Activated gamma-delta T cell treated with Interleukin-2 at 50 U/mL for 16 hours (primary cell): Measurements from ENCODE around the gene SPRED1.
A peak's percentile ranks its signal among the peaks of the same experiment; 100 is the strongest.

Source experiments
- DNase-seq: peaks from one replicate; pipeline ENCODE4 v3.0.0-alpha.2; 2020

The SPRED1 gene

DNA sequence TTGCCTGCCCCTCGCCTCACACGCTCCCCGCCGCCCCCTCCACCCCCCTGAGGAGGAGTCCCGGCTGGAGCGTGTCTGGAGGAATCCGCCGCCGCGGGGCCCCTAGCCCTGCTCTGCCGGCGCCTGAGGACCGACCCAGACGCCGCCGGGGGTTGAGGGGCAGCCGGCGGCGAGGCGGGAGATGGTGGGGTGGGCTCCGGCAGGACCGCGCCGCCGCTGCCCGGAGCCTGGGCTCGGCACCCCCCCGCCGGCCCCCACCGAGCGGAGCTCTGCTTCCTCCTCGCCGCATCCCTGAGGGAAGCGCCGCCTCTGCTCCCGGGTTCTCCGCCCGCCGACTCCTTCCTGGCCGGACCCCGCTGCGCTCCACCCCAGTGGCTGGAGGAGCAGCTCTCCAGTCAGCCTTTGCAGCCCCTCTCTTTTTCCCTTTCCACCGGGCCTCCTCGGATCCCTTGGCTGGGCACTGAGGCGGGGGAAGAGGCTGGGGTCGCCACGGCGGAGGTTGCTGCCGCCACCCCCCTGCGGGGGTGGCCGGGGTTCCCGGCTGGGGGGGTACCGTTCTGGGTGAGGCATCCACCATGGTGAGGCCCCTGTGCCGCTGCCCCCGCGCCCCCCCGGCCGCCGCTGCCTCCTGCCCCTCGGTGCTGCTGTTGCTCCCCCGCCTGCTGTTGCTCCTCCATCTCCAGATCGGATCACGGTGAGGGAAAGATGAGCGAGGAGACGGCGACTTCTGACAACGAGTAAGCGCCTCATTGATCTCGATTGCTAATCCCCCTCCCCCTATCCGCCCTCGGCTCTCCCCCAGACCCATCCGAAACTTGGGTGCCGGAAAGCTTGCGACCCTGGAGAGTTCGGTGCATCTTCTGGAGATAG is at the start of gene SPRED1:
Gene SPRED1 (plus strand): TSS at position 356 of the 870 bp plus-strand sequence. CDS start 350 bp downstream, at position 706.
- DNase-seq, result peak; percentile 9

GRCh38 chr15:38205526-38206272 is 46.9 kb upstream of the SPRED1 start:
- DNase-seq, result no peak

DNA sequence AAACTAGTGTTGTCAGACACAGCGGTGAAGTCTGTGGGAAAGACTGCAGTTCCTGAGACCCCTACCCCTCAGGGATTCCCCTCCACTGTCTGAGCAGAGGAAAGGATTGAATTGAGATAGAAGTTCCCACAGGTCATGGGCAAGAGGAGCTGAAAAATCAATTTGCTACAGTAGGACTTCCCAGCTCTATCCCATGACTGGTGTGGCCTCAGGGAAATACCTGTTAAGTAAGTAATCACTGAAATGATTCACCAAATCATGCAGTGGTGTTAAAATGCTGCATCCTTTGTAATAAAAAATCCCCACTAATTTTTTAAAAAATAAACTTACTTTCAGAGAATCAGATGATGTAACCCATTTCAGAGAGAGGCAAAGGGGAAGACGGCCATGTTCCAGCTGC is 45.0 kb upstream of the SPRED1 start:
- DNase-seq, result no peak

DNA sequence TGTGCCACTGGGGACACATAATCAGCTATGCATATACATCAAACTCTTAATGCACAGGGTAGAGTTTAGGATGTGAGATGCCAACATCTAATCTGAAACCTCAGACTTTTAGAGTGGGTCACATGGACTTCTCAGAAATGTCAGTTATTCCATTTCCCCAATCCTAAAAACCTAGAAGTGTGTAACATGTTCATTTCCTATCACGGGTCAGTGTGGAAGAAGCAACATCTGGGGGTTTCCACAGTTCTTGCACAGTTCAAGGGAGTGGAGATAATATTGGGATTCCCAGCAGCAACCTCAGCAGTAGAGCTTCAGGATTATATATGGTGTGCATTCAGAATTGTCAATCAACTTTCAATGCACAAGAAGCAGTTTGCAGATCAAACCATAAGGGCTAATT is 44.4 kb upstream of the SPRED1 start:
- DNase-seq, result no peak

- no peak for DNase-seq
Measured at GRCh38 chr15:38208779-38209178, 43.9 kb upstream of the SPRED1 start.

- DNase-seq, result no peak
Measured at GRCh38 chr15:38211249-38211648, 41.4 kb upstream of the SPRED1 start.

DNA sequence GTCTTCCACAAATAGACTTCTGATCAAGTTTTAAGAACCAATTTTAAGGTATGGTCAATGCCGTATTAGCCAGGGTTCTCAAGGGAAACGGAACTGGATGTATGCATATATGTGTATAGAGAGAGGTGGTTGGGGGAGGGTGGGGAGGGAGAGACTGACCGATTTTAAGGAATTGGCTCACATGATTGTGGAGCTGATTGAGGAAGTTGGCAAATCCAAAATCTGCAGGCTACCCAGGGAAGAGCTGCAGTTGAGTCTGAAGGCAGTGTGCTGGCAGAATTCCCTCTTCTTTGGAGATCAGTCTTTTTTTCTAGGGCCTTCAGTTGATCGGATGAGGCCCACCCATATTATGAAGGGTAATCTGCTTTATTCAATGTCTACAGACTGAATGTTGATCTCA is 40.8 kb upstream of the SPRED1 start:
- DNase-seq, result no peak

- no peak for DNase-seq
Measured at GRCh38 chr15:38212729-38213351, 39.8 kb upstream of the SPRED1 start.

GRCh38 chr15:38213356-38213755 is 39.3 kb upstream of the SPRED1 start:
- DNase-seq, result no peak

DNA sequence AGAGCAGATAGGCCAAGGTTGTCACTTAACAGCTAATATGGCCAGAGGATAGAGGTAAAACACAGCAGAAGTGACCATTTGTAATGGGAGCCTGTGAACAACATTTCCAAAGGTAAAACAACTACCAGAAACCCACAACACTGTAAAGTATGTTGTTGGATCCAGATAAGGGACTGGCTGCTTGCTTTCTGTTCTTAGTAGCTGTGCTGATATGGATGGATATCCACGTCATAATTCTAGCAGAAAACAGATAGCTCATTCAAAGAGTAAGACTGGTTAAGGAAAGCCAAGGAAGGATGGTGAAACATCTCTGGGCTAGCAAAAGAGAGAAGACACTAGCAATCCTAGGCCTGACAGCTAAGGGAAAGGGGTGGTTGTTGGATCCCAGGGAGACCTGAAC is 36.9 kb upstream of the SPRED1 start:
- no peak for DNase-seq

DNA sequence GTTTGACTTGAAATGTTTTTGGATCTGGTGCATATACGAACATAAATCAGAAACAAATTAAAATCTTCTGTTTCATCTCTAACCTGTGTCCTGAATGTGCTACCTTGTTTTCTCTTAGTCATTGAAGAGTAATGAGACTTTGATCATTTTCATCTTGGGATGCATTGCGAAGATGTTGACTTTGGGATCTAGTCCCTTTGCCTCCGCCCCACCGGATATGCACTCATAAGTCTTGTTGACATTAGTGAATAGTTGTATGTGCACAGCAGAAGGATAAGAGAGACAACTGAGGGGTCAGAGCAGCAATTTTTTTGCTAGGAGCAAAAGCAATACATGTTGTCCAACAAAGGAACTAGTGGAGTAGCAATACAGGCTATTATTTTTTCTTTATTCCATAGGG is 35.9 kb upstream of the SPRED1 start:
- DNase-seq, result no peak

- no peak for DNase-seq
Measured at GRCh38 chr15:38217191-38217595, 35.4 kb upstream of the SPRED1 start.

DNA sequence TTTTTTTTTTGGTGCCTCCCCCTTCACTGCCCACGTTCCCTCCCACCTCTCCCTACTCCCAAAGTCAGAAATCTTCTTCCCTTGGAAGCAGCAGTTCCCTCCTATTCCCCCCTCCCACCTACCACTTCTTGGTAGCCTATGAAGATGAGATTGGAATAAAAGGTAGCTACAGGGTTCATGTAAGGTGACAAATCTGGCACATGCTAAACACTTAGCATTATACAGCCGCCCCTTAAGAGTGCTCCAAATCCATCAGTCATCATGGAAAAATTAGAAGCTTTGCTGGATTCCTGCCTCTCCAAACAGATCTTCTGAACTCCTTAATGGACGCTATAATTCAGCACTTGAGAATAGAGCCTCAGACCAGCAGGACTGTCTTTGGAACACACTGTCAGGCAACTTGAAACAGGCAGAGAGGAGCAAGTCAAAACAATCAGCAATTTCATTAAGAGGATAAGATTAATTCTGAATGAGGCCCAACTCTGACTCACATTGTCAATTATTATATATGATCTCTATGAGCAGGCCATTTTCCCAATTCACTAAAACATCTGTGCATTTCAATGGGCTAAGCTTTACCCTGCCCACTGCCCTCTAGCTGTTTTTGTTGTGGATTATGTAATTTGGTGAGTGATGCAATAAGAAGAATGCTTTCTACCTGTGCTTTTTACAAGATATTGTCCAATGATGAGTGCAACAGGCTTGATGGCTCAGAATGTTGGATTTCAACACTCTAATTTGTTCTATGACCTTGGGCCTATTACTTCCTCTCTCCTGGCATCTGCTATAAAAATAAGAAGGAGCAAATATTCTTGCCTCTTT is 34.6 kb upstream of the SPRED1 start:
- no peak for DNase-seq

DNA sequence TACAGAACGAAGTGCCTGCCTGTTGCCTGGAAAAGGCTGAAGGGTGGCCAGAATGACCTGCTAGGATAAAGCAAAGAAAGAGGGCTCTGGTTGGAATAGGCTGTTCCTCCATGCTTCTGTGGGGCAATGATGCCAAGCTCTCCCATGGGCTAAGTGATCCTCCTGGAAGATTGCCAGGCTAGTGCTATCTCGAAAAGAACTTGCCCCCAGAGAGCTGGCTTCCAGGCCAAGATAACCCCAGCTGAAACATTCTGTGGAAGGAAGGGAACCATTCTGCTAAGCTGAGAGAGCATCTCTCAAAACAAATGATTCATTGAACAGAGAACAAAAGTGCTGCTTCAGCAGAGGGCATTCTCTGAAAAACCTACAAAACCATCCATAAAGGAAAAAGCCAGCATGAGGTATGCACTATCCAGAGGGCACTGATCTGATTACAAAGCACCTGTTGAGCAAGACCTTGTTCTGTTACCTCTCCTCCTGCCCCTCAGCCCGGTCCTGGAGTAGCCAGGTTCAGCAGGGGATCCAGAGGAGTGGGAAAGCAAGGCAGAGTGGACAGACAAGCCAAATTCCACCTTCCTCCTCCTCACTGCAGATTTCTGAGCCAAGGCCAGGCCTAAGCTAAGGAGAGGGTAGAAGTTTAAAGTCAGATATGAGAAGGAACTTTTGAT is 31.9 kb upstream of the SPRED1 start:
- no peak for DNase-seq

DNA sequence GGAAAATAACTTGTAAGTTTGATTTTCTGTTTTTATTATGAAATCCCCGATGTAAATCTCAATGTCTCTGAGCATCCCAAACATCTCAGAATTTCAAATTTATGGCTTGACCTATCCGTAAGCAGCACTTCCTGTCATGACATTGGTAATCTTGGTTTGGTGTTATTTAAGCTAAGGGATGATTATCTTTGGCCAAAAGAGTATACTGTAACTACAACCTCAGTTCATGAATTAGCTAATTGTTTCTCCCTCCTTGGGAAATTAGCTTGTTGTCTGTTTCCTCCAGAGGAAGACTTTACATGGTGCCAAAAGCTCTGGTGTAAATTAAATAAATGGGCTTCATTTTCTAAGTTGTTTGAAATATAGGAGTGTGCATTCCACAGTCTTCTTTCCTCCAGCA is 28.1 kb upstream of the SPRED1 start:
- DNase-seq, result no peak

DNA sequence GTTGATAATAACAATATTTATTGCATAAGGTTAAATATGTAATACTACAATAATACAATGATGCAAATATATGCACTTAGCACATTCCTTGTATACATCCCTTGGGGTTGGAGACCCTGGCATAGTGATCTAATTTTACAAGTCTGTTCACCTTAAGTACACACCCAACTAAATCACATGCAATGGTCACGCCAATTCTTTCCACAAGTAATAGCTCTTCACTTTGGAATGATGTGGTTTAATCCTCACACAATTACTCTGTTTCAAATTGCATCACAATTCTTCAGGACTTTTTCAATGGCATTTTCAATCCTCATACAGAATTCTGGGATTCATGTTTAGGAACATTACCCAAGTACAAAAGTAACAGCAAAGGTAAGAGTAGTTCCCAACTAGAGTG is 27.3 kb upstream of the SPRED1 start:
- DNase-seq, result no peak

DNA sequence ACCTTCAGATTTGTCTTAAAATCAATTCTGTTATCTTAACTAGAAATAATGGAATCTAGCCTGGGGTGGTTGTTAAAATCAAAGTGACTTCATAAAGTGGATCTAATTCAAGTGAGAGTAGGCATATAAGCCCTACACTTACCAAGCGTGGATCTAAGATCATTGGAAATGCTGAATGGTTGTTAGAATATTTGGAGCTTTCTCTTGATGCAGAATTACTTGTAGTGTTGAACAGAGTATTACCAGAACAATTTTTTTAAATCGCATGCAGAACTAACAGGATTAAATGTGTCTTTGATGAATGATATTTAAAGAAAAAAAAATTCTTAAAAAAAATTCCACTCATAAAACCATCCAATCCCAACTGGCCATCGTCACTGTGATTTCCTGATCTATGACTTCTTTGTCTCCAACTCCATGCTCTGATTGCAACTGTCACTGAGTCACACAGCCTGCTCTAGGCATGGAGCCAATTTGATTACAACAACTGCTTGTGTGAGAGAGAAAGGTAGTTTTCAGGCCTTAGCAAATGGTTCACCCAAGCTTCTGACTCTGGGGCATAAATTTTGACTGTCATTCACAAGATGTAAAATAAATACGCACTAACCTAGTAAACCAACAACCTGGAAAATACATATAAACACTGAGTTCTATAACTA is 25.9 kb upstream of the SPRED1 start:
- DNase-seq, result no peak

DNA sequence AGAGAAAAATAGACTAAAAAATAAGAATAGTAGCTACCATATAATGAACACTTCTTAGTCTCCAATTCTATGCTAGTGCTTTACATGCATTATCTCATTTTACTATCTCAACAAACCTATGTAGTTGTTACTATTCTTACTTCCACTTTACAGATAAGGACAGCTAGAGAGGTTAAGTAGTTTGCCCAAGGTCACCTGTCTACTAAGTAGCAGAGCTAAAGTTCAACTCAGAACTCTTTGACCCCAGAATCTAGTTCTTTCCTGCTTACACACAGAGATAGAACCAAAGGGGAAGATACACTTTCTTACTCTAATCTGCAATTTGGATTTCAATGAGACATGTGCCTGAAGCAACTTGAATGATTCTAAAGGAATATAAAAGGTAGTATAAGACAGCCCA is 24.7 kb upstream of the SPRED1 start:
- DNase-seq, result no peak

GRCh38 chr15:38228618-38229017 is 24.0 kb upstream of the SPRED1 start:
- DNase-seq, result no peak

- no peak for DNase-seq
Measured at GRCh38 chr15:38229705-38230310, 22.8 kb upstream of the SPRED1 start.

- DNase-seq, result no peak
Measured at GRCh38 chr15:38231436-38231835, 21.2 kb upstream of the SPRED1 start.
